Right lobe of liver (tissue), 4 donors: Measurements from ENCODE around the gene DHCR24.

Experiments
- POLR2A ChIP-seq: fragments of 450-650 bp; IDR thresholded peaks from one replicate; pipeline ENCODE4 v1.6.1; 2017; ENCODE audit warnings: antibody characterized with exemption, mild to moderate bottlenecking
- TF ChIP-seq, protein P1 (sequence below), 4 donors: fragments of 200-600 bp in 3 of 4; fragments of 450-650 bp in 1 of 4; IDR thresholded peaks; one replicate each; pipeline versions ENCODE4 v1.5.1 to v1.8.0; 2016 to 2022; ENCODE audit warnings: antibody characterized with exemption in 4 of 4, mild to moderate bottlenecking in 2 of 4
- donor health status: DM: no; HTN: no; CAD: no.
- donor health status: DM: no; HTN: no; CAD: no.
- donor health status: DM: no; HTN: yes; CAD: no.

DNA sequence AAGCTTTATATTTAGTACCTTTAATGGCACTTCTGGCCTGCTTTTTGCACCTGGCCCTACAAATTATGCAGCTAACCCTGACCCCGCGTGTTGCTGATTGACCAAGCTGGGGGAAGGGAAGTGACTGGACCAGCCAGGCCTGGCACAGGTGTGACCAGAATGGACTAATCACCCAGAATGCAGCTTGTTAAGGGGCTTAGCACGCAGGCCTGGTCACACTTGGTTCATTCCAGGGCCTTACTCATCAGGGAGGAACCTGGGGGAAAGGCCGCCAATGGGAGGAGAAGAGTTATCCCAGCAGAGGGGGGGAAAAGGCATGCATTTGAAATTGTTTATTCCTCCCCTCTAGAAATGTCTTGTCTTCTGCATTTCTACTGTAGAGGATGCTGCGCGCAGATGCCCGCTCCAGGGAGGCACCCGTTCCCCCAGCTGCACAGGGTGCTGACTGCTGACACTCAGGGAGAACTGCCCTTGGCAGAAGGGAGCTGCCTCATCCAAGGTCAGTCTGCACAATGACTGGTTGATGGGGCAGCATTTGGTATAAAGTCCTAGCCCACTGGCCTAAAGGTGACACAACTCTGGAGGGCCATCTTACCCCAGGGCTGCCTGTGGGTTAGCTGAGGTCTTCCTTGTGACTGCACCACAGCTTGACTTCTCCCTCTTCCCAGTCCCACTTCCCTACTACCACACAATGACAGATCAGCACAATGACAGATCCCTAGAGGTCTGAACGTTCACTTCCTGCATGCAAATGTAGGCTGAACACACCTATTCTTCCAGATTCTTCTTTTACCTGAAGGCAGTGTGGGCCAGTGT, 29.0 kb downstream of the DHCR24 start:
- TF ChIP-seq, protein P1, sequence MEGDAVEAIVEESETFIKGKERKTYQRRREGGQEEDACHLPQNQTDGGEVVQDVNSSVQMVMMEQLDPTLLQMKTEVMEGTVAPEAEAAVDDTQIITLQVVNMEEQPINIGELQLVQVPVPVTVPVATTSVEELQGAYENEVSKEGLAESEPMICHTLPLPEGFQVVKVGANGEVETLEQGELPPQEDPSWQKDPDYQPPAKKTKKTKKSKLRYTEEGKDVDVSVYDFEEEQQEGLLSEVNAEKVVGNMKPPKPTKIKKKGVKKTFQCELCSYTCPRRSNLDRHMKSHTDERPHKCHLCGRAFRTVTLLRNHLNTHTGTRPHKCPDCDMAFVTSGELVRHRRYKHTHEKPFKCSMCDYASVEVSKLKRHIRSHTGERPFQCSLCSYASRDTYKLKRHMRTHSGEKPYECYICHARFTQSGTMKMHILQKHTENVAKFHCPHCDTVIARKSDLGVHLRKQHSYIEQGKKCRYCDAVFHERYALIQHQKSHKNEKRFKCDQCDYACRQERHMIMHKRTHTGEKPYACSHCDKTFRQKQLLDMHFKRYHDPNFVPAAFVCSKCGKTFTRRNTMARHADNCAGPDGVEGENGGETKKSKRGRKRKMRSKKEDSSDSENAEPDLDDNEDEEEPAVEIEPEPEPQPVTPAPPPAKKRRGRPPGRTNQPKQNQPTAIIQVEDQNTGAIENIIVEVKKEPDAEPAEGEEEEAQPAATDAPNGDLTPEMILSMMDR (IDR thresholded peaks at IDR 0.05): no peak
- no peak for TF ChIP-seq POLR2A
